Putamen (tissue), 1 donor: Measurements from ENCODE around the gene SIAH2.
A peak's percentile ranks its signal among the peaks of the same experiment; 100 is the strongest.
"Not testable (repeated sequence)": the region's sequence is repeated elsewhere in the genome, so short reads cannot be mapped to it uniquely, and the experiment has no call there.

Experiments
- DNase-seq: peaks from one replicate; pipeline ENCODE4 v3.0.0-alpha.2; 2016; ENCODE audit warnings: low spot score

The SIAH2 gene, protein sequence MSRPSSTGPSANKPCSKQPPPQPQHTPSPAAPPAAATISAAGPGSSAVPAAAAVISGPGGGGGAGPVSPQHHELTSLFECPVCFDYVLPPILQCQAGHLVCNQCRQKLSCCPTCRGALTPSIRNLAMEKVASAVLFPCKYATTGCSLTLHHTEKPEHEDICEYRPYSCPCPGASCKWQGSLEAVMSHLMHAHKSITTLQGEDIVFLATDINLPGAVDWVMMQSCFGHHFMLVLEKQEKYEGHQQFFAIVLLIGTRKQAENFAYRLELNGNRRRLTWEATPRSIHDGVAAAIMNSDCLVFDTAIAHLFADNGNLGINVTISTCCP

GRCh38 chr3:150763122-150763840 is at the start of gene SIAH2:
SIAH2 (minus strand) TSS chr3:150763169; CDS start chr3:150762849, 320 bp downstream.
- peak; percentile 97 for DNase-seq

- DNase-seq, result no peak
These were observed 49.0 kb upstream of the SIAH2 start for GRCh38 chr3:150811984-150812383.

- DNase-seq, result peak; percentile 36
These were observed 47.7 kb upstream of the SIAH2 start for GRCh38 chr3:150810641-150811040.

DNA sequence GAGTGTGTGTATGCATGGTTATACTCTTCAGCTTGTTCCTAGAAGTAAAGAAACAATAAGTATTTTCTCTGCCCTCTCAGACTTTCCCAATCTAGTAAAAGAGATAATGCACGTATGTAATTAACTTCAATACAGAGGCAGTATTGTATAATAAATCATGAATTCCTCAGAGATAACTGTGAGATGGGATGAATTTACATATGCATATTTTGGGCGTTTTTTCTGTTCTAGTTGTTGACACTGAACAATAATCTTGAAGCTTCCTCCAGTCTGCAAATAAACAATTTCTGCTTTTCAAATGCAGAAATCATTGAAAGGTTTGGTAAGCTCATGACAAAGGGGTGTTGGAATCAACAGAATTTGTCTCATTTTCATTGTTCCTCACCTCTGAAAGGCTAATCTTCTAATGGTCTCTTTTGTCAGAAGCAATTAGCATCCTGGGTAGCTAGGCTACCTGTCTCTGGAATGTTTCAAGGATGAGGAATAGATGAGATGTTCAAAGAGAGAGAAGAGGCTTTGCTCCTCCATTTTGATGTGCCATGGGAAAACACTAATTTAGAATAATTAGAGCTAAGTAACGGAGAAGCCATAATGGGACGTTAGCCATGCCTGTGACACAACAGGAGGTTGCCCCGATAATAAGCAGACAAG is 43.3 kb upstream of the SIAH2 start:
- no peak for DNase-seq

GRCh38 chr3:150805354-150805753 is 42.4 kb upstream of the SIAH2 start:
- no peak for DNase-seq

DNA sequence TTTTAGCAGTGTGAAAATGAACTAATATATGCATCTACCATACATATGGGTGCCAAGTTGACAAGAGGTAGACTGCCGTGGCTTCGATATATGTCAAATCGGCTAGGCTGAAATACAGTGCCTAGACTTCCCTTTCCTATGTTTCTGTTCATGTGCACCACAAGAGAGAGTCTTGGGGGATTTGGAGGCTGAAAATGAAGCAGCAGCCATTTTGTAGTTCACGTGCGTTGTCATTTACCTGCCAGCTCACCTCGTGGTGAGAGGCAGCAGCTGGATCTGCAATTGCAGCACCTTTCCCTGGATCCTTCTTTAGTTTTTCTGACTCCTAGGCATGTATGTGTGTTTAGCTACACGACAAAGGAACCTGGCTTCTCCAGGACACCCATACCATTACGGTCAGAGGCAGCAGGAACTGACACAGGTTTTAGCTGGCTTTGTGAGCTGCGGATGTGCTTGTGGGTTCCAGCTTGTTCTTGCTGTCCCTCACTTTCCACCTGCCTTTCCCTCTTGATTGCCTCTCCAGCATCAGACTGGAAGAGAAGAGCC is 40.5 kb upstream of the SIAH2 start:
- DNase-seq, result no peak

DNA sequence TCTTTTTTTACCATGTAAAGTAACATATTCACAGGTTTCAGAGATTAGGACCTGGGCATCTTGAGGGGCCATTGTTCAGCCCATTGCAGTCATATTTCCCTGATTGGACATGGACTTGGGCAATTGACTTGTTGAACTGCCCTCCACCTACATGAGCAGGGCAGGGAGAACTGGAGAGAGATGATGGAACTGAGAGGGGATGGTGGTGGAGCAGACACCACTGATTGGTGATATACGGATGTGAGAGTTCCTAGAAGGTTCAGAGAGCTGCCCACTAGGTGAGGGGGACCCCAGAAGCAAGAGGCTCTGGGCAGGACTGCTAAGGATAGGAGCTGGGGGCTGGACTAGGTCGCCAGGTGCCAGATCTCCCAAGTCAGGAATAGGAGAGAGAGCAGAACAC is 37.8 kb upstream of the SIAH2 start:
- no peak for DNase-seq

DNA sequence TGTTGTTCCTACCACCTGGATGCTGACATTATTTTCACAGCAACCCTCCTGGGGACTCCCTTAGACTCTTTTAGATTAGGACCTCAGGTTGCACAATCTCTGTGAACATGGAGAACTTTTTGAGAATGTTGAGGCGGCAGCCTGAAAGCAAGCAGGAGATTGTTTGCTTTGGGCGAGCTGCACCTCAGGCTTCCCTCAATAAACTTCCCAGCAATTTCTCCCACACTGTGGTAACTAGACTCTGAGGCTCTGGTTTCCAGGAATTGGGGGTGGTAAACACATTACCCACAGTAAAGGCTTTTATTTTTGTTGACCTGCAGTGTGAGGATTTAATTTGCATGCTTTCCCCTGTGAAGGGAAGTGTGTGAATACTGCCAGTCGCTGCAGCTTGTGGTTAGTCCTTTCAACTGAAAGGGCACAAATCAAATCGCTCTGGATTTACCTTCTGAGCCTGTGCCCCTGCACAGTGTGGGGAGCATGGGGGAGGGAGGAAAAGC is 35.2 kb upstream of the SIAH2 start:
- DNase-seq, result no peak

DNA sequence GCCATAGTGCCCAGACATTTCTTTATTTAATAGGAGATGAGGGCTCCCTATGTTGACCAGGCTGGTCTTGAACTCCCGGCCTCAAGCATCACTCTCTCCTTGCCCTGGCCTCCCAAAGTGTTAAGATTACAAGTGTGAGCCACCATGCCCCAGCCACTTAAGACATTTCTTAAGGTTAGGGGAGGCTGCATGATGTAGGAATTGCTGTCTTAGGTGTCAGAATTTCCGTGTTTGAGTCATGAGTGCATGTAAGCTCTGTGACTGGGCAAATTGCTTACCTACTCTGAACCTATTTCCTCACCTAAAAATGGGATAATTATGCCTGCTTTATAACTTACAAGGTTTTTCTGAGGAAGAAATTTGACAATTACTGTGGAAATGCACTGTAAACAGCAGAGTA is 34.2 kb upstream of the SIAH2 start:
- DNase-seq, result no peak

GRCh38 chr3:150796527-150796926 is 33.6 kb upstream of the SIAH2 start:
- DNase-seq, result not testable (repeated sequence)

DNA sequence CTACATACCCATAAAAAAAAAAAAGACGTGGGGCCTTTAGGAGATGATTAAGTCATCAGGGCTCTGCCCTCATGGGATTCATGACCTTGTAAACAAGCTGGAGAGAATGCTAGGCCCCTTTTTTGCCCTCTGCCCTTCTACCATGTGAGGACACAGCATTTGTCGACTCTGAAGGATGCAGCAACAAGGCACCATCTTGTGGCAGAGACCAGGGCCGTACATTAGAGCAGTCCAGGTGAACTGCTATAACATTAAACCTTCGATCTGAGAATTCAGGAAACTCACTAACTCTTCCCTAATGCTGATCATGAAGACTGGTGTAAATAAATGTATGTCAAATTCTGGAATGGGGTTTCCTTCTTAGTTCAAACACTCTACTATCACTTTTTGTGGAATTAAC is 30.7 kb upstream of the SIAH2 start:
- DNase-seq, result no peak

GRCh38 chr3:150790629-150791028 is 27.7 kb upstream of the SIAH2 start:
- DNase-seq, result no peak

DNA sequence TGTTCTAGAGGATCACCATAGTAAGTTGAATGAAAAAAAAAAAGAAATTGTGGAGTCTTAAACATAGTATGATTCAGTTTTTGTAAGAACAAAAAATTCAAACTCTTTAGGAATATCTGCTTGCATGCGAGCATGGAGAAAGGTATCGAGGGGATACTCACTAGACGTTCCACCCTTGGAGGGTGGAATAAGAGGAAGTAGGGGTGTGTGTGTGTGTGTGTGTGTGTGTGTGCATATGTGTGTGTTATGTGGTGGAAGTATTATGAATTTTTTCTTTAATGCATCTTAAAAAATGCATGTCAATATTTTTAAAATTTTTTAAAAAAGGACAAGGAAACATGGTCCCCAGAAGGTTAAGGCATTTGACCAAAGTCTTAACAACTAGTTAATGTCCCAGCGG is 26.5 kb upstream of the SIAH2 start:
- DNase-seq, result no peak

GRCh38 chr3:150787741-150788370 is 24.9 kb upstream of the SIAH2 start:
- DNase-seq, result peak; percentile 76

DNA sequence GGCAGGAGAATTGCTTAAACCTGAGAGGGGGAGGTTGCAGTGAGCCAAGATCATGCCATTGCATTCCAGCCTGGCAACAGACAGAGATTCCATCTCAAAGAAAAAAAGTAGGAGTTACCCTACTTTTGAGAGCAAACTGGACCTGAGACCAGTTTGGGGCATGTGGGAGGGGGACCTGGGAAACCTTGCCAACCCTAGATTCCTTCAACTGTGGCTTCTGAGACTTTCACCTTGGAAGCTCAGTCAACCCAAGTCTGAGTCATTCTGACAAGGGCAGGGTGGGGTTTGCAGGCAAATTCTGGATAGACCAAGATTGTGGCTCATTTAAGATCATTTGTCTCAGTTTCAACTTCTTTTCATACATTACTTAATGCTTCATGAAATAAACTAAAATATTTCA is 23.8 kb upstream of the SIAH2 start:
- no peak for DNase-seq

DNA sequence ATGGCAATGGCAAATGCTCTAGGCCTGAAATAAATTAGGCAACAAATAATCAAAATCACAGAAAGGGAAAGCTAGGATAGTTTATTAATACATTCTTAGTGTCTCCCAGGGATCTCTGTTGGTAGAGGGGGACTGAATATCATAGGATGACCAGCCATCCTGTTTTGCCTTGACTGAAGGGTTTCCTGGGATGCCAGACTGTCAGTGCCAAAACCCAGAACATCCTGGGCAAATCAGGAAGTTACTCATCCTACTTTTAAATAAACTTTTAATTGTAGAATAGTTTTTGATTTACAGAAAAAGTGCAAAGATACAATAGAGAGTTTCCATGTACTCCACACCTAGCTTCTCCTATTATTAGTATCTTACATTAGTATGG is 21.8 kb upstream of the SIAH2 start:
- no peak for DNase-seq

GRCh38 chr3:150783920-150784746 is 21.2 kb upstream of the SIAH2 start:
- DNase-seq, result no peak

DNA sequence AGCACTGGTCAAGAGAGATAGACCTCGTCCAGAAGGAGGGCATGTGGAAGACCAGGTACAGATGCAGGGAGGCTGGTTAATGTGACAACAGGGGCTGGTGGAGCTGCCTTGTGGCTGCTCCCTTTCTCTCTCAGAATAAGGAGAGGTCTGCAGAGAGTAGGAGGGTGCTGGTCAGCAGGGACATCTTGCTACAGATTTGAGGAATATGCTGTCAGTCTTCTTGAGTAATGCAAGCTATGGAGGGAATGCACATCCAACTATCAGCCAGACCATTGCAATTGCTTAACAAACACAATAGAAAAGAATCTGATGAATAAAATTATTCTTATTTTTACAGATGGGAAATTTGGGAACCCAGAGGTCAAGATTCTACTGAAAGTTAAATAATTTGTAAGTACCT is 20.3 kb upstream of the SIAH2 start:
- DNase-seq, result no peak

DNA sequence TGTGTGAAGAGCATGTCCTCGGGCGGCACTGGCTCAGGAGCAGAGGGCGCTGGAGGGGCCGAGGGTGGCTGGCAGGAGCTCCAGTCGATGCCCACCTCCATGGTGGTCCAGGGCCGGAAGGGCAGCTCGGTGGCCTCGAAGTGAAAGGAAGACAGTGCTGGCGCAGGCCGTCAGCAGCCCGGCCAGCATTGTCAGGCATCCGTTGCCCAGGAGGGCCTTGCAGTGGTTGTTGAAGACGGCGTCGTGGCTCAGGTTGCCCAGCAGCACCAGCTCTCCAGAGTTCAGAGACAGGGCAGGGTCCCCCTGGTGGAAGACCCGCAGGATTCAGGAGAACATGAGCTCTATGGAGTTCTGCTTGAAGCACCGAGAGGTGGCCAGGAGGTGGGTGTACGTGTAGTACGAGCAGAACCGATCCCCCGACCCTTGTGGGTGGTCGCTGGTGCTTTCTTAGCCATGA is 16.5 kb upstream of the SIAH2 start:
- DNase-seq, result no peak

GRCh38 chr3:150778793-150779401 is 15.9 kb upstream of the SIAH2 start:
- no peak for DNase-seq
